Ovary (tissue), 9 donors: Measurements from ENCODE around the gene VILL. TPM values are rescaled to one million over a fixed set of nuclear protein-coding genes. Genes with fewer than 3 reads are reported as not detected.
A peak's percentile ranks its signal among the peaks of the same experiment; 100 is the strongest.

Source experiments
- DNase-seq, 5 donors: peaks; one replicate each; pipeline ENCODE4 v3.0.0-alpha.2; 2019 to 2020
- H3K27ac ChIP-seq, 2 donors: fragments of 200-600 bp; one replicate each; pipeline versions ENCODE4 v1.5.1 to v1.8.0; 2019 to 2022
- H3K27me3 ChIP-seq: fragments of 200-600 bp; one replicate; pipeline ENCODE4 v1.8.0; 2022
- H3K36me3 ChIP-seq: fragments of 200-600 bp; sonication (generic); one replicate; pipeline ENCODE4 v1.5.1; 2019
- H3K4me1 ChIP-seq: one replicate; pipeline ENCODE4 v1.8.1; 2013; ENCODE audit warnings: mild to moderate bottlenecking, moderate library complexity; ENCODE audit not compliant: insufficient read depth
- H3K4me3 ChIP-seq: fragments of 200-600 bp; sonication (generic); one replicate; pipeline ENCODE4 v1.5.1; 2017
- H3K9me3 ChIP-seq, 2 donors: fragments of 200-600 bp in 1 of 2; sonication (generic) in 1 of 2; one replicate each; pipeline versions ENCODE4 v1.5.1 to v1.8.1; 2013 to 2019; ENCODE audit warnings: mild to moderate bottlenecking in 1 of 2, moderate library complexity in 1 of 2
- EP300 ChIP-seq: sonication (generic); formaldehyde crosslinking; IDR thresholded peaks from one replicate; pipeline ENCODE4 v1.6.1; 2017; ENCODE audit warnings: antibody characterized with exemption
- POLR2A ChIP-seq: fragments of 450-650 bp; IDR thresholded peaks from one replicate; pipeline ENCODE4 v1.6.1; 2017; ENCODE audit warnings: antibody characterized with exemption, mild to moderate bottlenecking, moderate library complexity
- WGBS, 3 donors: extraction: QIAGEN DNeasy Blood & Tissue Kit in 1 of 3; methylation state at CpG; one replicate each; pipeline versions ENCODE4 v1.1.5 to v1.1.7; 2013 to 2017; 5-methylcytosine and 5-hydroxymethylcytosine counted together
- intact Hi-C, 4 donors: fragments of 100-400 bp; cut with DNase I; formaldehyde crosslinking; loops; one replicate each; pipeline versions ENCODE4 v1.11.0 to v1.15.1; 2022 to 2023
- polyA plus RNA-seq, 2 donors: library from polyadenylated mRNA; stranded (reverse); fragments of 200-250 nt in 1 of 2; fragments of 350-450 nt in 1 of 2; fragmentation: Illumina TruSeq in 1 of 2; extraction: RNeasy Lipid Tissue Mini Kit (QIAGEN cat#74804) in 1 of 2; gene quantifications; one replicate each; pipeline ENCODE4 v1.2.3, GENCODE V29; 2013 to 2014
- total RNA-seq, 7 donors: library from RNA; depleted of rRNA in 2 of 7; stranded (reverse); fragments of >200 nt in 2 of 7; fragmentation: NEBNext Ultra II Directional in 3 of 7; extraction: Animal tissue kit (Norgen Biotek cat#: 25700) in 3 of 7; gene quantifications; one replicate each; pipeline versions ENCODE4 v1.1.0 to v1.2.4, GENCODE V29; 2016 to 2023
- TF ChIP-seq, protein P1 (sequence below), 3 donors: fragments of 450-650 bp in 2 of 3; fragments of 200-600 bp in 1 of 3; IDR thresholded peaks; one replicate each; pipeline versions ENCODE4 v1.5.1 to v1.8.0; 2016 to 2022; ENCODE audit warnings: antibody characterized with exemption in 3 of 3, mild to moderate bottlenecking in 1 of 3
- donor health status: DM: no; HTN: no; CAD: no; lungs with moderate emphysema.
- donor health status: DM: no; HTN: no; CAD: no.
- donor health status: Bipolar disorder and iron deficiency.
- donor health status: DM: yes; HTN: yes; CAD: no.
- donor health status: DM: no; HTN: no; CAD: no.
- donor health status: DM: yes; HTN: yes; CAD: no.

The VILL gene
- total and polyA plus RNA-seq, 9 donors: 4.8 to 13.2 (median 8.8) TPM

- Histone ChIP-seq H3K4me3 (no peak overlapping the region), H3K9me3 (no peaks in the 10 kb centered on the region), H3K4me1 (no peaks in the 10 kb centered on the region), H3K27me3 (no peaks in the 10 kb centered on the region), H3K36me3 (no peaks in the 10 kb centered on the region), H3K27ac (no peak overlapping the region)
- DNase-seq: peak in 1 of 5 donors; percentile 44
- 74 to 78% (median 74%) methylated on average over 15 of the region's 15 CpGs for whole genome bisulfite sequencing, 3 donors
- intact Hi-C loops: loop anchor here in 2 of 4 donors (10.0 kb wide), 2 partner anchors 129 to 151 kb away; partner anchors contain the start of genes ACAA1 (in 1 of the 2) and MYD88 (in 1 of the 2)
- TF ChIP-seq POLR2A: no peak
- TF ChIP-seq EP300: no peak
- TF ChIP-seq, protein P1, sequence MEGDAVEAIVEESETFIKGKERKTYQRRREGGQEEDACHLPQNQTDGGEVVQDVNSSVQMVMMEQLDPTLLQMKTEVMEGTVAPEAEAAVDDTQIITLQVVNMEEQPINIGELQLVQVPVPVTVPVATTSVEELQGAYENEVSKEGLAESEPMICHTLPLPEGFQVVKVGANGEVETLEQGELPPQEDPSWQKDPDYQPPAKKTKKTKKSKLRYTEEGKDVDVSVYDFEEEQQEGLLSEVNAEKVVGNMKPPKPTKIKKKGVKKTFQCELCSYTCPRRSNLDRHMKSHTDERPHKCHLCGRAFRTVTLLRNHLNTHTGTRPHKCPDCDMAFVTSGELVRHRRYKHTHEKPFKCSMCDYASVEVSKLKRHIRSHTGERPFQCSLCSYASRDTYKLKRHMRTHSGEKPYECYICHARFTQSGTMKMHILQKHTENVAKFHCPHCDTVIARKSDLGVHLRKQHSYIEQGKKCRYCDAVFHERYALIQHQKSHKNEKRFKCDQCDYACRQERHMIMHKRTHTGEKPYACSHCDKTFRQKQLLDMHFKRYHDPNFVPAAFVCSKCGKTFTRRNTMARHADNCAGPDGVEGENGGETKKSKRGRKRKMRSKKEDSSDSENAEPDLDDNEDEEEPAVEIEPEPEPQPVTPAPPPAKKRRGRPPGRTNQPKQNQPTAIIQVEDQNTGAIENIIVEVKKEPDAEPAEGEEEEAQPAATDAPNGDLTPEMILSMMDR (IDR thresholded peaks at IDR 0.05): no peak
Measured at GRCh38 chr3:38005076-38006020, 14.8 kb downstream of the VILL start.

- WGBS, 3 donors: 73 to 98% (median 89%) methylated on average over 4 to 5 of the region's 5 CpGs
- TF ChIP-seq POLR2A: no peak
- TF ChIP-seq EP300: no peak
- TF ChIP-seq, protein P1 (IDR thresholded peaks at IDR 0.05): no peak
- H3K36me3 ChIP-seq: no peaks in the 10 kb centered on the region
- no peaks in the 10 kb centered on the region for H3K4me1 ChIP-seq
- no peaks in the 10 kb centered on the region for H3K27me3 ChIP-seq
- no peak overlapping the region for H3K4me3 ChIP-seq
- H3K9me3 ChIP-seq: no peaks in the 10 kb centered on the region
- H3K27ac ChIP-seq: no peak overlapping the region
- peak in 1 of 5 donors; percentile 34 for DNase-seq
- intact Hi-C loops: loop anchor here in 2 of 4 donors (10.0 kb wide), 2 partner anchors 129 to 151 kb away; partner anchors contain the start of genes ACAA1 (in 1 of the 2) and MYD88 (in 1 of the 2)
Measured at GRCh38 chr3:38006031-38006430, 15.4 kb downstream of the VILL start.

DNA sequence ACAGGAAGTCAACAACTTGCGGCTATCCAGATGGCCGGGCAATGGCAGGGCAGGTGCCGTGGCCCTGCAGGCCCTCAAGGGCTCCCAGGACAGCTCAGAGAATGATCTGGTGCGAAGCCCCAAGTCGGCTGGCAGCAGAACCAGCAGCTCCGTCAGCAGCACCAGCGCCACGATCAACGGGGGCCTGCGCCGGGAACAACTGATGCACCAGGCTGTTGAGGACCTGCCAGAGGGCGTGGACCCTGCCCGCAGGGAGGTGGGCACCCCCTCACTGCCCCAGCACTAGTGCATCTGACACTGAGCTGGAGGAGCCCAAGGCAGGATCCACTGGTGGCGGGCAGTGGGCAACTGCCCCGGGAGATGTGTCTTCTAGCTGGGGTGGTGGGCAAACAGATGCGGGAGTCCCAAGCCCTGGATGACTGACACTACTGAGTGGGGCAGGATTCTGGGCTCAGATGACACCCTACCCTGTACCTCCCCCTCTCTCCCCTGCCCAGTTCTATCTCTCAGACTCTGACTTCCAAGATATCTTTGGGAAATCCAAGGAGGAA, 15.9 kb downstream of the VILL start:
- H3K27ac ChIP-seq: no peak overlapping the region
- TF ChIP-seq, protein P1 (IDR thresholded peaks at IDR 0.05): no peak
- no peak for TF ChIP-seq EP300
- TF ChIP-seq POLR2A: no peak
- no peaks in the 10 kb centered on the region for H3K27me3 ChIP-seq
- H3K4me3 ChIP-seq: no peak overlapping the region
- DNase-seq: peak in 1 of 5 donors; percentile 45
- no peaks in the 10 kb centered on the region for H3K4me1 ChIP-seq
- no peaks in the 10 kb centered on the region for H3K9me3 ChIP-seq
- 84 to 88% (median 86%) methylated on average over 11 to 16 of the region's 16 CpGs for WGBS, 3 donors
- intact Hi-C loops: loop anchor here in 2 of 4 donors (10.0 kb wide), 2 partner anchors 128 to 152 kb away; partner anchors contain the start of genes ACAA1 (in 1 of the 2) and MYD88 (in 1 of the 2)
- H3K36me3 ChIP-seq: no peaks in the 10 kb centered on the region

DNA sequence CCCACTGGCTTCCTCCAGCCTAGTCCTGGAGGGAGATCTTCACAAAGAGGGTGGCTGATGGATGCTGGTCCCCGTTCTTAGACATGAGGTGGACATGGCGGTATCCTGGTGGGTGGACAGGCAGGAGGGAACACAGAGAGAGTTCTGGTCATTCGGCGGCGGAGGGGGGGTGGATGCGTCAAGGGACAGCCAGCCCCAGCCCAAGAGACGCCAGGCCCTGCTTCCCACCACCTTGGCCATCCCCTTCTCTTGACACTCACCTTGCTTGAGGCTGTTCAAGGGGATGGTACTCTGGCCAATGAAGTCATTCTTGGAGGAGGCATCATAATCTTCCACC, 17.1 kb downstream of the VILL start:
- TF ChIP-seq POLR2A: no peak
- TF ChIP-seq, protein P1 (IDR thresholded peaks at IDR 0.05): no peak
- H3K27me3 ChIP-seq: no peaks in the 10 kb centered on the region
- no peak for DNase-seq
- no peak overlapping the region for H3K27ac ChIP-seq
- H3K4me1 ChIP-seq: no peaks in the 10 kb centered on the region
- no peaks in the 10 kb centered on the region for H3K36me3 ChIP-seq
- H3K9me3 ChIP-seq: no peaks in the 10 kb centered on the region
- 89 to 91% (median 90%) methylated on average over 7 of the region's 7 CpGs for WGBS, 3 donors
- H3K4me3 ChIP-seq: no peak overlapping the region
- intact Hi-C loops: loop anchor here in 2 of 4 donors (10.0 kb wide), 2 partner anchors 127 to 153 kb away; partner anchors contain the start of genes ACAA1 (in 1 of the 2) and MYD88 (in 1 of the 2)
